KOPT-K1 (cell line): ENCODE measurements around the gene ARNT2.
"Not testable (repeated sequence)": the region's sequence is repeated elsewhere in the genome, so short reads cannot be mapped to it uniquely, and the experiment has no call there.

Experiments
- H3K27ac ChIP-seq: fragments of 200-600 bp; sonication (generic); 2 replicates; pipeline ENCODE4 v1.5.1; 2016; ENCODE audit warnings: antibody characterized with exemption, mild to moderate bottlenecking, low read depth, low read length; ENCODE audit not compliant: poor library complexity, severe bottlenecking
- H3K36me3 ChIP-seq: fragments of 200-600 bp; sonication (generic); 2 replicates; pipeline ENCODE4 v1.5.1; 2017; ENCODE audit warnings: antibody characterized with exemption, mild to moderate bottlenecking, low read length, moderate library complexity; ENCODE audit not compliant: insufficient read depth
- H3K9me3 ChIP-seq: fragments of 200-600 bp; sonication (generic); 2 replicates; pipeline ENCODE4 v1.5.1; 2017; ENCODE audit warnings: antibody characterized with exemption, low read length, mild to moderate bottlenecking; ENCODE audit not compliant: insufficient read depth, poor library complexity, severe bottlenecking

Gene ARNT2

GRCh38 chr15:80404057-80404760 is at the start of gene ARNT2:
Gene ARNT2 (plus strand): TSS chr15:80404382. CDS start chr15:80404516, 134 bp downstream.
- Histone ChIP-seq H3K36me3 (no peaks in the 10 kb centered on the region), H3K9me3 (no peaks in the 10 kb centered on the region), H3K27ac (no peak within 1 kb of the TSS)

- Histone ChIP-seq H3K36me3 (no peaks in the 10 kb centered on the region), H3K27ac (no peak overlapping the region), H3K9me3 (peaks cover 24% of the 10 kb centered on the region)
These were observed 37.1 kb upstream of the ARNT2 start for GRCh38 chr15:80367094-80367493.

DNA sequence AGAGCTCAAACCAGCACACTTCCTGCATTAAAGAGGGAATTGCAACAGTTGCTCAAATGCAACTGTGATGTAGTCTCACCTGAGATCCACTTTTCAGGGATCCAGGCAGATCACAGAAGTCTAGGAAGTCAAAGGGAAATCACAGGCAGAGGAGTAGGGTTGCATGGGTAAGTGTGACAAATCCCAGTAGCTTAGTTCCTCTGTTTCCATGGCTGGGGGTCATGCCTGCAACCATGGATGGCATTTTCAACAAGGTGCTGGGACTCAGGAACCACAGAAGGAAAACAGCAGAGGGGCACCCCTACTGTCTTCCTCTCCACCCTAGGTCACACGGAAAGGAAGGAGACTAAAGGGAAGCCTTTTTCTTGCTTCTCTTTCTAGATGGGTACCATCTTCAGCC is 36.5 kb upstream of the ARNT2 start:
- Histone ChIP-seq H3K9me3 (peaks cover 24% of the 10 kb centered on the region), H3K27ac (no peak overlapping the region), H3K36me3 (no peaks in the 10 kb centered on the region)

- H3K9me3 ChIP-seq, result peaks cover 24% of the 10 kb centered on the region
- H3K36me3 ChIP-seq, result no peaks in the 10 kb centered on the region
- no peak overlapping the region for H3K27ac ChIP-seq
These were observed 32.3 kb upstream of the ARNT2 start for GRCh38 chr15:80371924-80372323.

DNA sequence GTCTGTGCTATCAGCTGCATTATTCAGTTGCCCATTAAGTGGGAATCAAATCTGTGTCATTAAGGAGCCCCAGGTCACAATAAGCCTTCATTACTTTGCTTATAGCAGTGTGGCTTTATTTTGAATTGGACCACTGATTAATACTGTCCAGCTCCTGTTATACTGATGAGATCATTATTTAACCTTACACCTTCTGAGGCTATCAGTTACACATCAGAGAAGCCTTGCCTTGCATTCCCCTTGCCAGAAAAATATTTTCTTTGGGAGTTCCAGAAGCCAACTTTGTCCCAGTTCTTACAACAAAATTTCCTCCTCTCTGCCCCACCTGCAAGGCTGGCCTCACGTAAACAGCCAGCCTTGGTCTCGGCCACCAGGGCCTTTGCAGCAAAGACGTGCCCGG is 29.7 kb upstream of the ARNT2 start:
- peaks cover 1% of the 10 kb centered on the region for H3K9me3 ChIP-seq
- H3K36me3 ChIP-seq, result no peaks in the 10 kb centered on the region

DNA sequence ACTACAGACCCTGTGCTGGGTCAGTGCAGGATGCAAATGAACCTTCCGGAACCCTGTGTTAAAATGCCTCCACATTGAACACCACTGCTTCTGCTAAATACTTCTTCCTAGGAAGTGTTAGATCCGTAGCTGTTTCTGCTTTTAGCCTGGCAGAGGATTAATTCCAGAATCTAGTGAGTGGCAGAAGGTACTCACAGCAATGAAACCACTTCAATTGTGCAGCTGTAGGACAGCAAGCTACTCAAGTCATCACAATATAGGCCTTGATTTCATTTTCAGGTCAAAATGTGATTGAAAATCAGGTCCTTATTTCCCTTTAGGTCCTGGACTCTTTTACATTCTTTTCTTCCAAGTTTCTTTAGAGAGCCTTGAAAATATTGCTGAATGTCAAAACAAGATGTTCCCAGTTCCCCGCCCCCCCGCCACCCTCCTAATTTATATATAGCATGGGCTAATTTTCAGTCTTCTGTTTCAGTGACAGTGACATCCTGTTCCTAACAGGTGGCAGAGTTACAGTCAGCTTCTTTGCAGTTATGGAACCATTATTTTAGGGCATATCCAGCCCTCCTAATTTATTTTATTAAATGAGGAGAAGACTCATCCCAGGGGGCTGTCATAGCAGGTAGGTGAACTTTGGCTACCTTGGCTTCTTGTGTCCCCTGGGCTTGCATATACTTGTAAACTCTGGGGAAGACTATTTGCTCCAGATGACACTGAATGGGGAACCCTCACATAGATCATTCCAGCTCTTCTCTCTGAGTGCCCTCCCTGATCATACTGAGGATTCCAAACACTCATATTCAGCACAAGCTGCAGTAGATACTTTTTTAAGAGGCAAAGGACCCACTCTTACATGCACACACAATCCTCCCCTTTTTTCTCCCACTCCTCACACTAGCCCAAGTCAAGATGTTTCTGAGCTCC is 28.0 kb upstream of the ARNT2 start:
- Histone ChIP-seq H3K27ac (no peak overlapping the region), H3K9me3 (no peaks in the 10 kb centered on the region), H3K36me3 (no peaks in the 10 kb centered on the region)

More for the DNA sequence above, 29.7 kb upstream of the ARNT2 start:
- no peak overlapping the region for H3K27ac ChIP-seq

GRCh38 chr15:80379693-80380092 is 24.5 kb upstream of the ARNT2 start:
- H3K9me3 ChIP-seq, result no peaks in the 10 kb centered on the region
- H3K36me3 ChIP-seq, result no peaks in the 10 kb centered on the region
- H3K27ac ChIP-seq, result no peak overlapping the region

DNA sequence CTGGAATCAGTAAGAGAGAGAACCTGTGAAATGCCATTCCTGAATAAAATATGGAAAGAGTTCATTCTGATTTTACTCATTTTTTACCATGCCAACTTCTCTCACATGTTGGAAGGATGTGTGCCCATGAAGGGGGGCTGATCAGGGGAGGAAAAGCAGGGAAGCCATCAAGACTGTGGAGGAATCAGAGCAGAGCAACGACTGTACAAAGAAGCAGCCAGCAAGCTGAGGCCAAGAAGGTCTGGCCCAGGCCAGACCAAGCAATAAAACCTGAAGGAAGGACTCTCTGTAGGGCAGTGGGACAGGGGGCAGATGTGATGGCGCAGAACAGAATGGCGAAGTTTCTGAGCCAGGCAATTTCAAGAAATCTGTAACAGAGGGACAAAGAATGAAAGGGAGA is 24.0 kb upstream of the ARNT2 start:
- Histone ChIP-seq H3K9me3 (no peaks in the 10 kb centered on the region), H3K36me3 (no peaks in the 10 kb centered on the region), H3K27ac (no peak overlapping the region)

DNA sequence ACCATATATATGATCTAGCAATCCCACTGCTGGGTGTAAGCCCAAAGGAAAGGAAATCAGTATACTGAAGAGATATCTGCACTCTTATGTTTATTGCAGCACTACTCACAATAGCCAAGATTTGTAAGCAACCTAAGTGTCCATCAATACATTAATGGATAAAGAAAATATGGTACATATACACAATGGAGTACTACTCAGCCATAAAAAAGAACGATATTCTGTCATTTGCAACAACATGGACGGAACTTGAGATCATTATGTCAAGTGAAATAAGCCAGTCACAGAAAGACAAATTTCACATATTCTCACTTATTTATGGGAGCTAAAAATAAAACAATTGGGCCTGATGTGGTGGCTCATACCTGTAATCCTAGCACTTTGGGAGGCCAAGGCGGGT is 21.9 kb upstream of the ARNT2 start:
- Histone ChIP-seq H3K36me3 (no peaks in the 10 kb centered on the region), H3K27ac (no peak overlapping the region), H3K9me3 (no peaks in the 10 kb centered on the region)

GRCh38 chr15:80384432-80384831 is 19.8 kb upstream of the ARNT2 start:
- Histone ChIP-seq H3K27ac (no peak overlapping the region), H3K9me3 (no peaks in the 10 kb centered on the region), H3K36me3 (no peaks in the 10 kb centered on the region)

GRCh38 chr15:80386151-80386550 is 18.0 kb upstream of the ARNT2 start:
- no peaks in the 10 kb centered on the region for H3K36me3 ChIP-seq
- H3K9me3 ChIP-seq, result no peaks in the 10 kb centered on the region
- no peak overlapping the region for H3K27ac ChIP-seq

DNA sequence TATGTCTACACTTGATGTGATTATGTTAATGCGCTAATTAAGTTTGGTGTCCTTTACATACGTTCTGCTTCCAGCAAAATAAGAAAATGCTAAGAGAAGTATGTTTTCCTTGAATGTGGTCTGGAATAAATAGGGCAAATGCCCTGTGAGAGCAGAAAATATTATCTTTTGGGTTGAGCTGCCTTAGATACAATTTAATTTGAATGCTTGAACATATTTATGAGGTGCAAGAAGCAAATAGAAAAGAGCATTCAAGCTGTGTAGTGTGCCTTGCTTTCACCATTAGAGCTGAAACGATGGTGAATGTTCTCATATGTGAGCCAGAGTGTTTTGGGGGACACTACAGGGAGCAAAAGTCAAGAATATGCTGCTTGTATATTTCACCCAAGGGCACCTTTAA is 15.9 kb upstream of the ARNT2 start:
- no peak overlapping the region for H3K27ac ChIP-seq
- H3K9me3 ChIP-seq, result no peaks in the 10 kb centered on the region
- H3K36me3 ChIP-seq, result no peaks in the 10 kb centered on the region

DNA sequence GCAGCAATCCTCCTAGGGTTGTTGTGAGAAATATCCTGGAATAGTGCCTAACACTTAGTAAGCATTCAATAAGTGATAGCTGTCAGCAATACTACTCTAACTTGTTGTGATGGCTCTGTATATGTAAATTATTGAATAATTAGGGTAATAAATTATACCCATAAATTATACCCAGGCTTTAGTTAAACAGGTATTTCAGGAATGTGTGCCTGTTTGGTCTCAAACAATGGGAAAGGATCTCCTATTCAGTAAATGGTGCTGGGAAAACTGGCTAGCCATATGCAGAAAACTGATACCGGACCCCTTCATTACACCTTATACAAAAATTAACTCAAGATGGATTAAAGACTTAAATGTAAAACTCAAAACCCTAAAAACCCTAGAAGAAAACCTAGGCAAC is 14.8 kb upstream of the ARNT2 start:
- Histone ChIP-seq H3K36me3 (no peaks in the 10 kb centered on the region), H3K9me3 (no peaks in the 10 kb centered on the region), H3K27ac (no peak overlapping the region)

DNA sequence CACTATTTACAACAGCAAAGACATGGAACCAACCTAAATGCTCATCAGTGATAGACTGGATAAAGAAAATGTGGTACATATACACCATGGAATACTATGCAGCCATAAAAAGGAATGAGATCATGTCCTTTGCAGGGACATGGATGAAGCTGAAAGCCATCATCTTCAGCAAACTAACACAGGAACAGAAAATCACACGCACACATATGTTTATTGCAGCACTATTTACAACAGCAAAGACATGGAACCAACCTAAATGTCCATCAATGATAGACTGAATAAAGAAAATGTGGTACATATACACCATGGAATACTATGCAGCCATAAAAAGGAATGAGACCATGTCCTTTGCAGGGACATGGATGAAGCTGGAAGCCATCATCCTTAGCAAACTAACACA is 13.2 kb upstream of the ARNT2 start:
- H3K9me3 ChIP-seq, H3K36me3 ChIP-seq, H3K27ac ChIP-seq: not testable (repeated sequence)

DNA sequence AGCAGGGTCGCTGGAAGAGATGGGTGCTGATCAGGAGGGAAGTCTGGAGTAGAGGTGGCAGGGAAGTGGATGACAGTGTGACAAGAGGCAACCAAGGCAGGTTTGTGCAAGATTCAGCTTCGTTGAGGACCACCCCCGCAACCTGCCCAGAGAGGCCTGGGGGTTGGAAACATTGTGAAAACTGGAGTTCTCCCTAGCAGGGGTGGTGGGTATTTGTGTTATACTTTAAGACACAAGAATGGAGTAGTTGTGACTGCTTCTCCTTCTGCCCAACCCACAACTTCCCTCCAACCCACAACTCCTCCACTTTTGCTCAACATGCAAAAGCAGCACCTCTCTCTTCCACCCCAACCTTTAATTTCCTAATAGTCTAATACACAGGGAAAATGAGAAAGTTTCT is 8.6 kb upstream of the ARNT2 start:
- no peaks in the 10 kb centered on the region for H3K36me3 ChIP-seq
- no peaks in the 10 kb centered on the region for H3K9me3 ChIP-seq
- no peak overlapping the region for H3K27ac ChIP-seq

DNA sequence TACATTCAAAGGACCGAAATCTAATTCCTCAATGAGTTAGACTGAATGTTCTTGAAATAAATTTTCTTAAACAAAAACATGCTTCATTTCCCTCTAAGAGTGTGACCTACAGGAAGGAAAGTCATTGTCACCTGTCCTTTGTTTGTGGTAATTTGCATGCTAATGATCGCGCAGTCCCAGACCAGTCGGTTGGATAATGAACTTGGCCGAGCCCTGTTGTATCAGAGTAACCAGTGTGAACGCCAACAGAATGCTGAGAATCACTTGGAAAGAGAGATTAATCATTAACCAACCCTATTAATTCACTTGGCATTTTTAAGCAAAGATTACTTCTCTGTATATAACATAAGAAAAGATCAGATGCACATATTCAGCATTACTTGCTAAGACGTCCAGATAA is 8.1 kb upstream of the ARNT2 start:
- H3K36me3 ChIP-seq, result no peaks in the 10 kb centered on the region
- H3K27ac ChIP-seq, result no peak overlapping the region
- no peaks in the 10 kb centered on the region for H3K9me3 ChIP-seq
